Measurements from ENCODE around the gene SLC44A1. TPM values are rescaled to one million over a fixed set of nuclear protein-coding genes. Genes with fewer than 3 reads are reported as not detected.

The SLC44A1 gene
- total and polyA plus RNA-seq, 10 of the 15 experiments (the other 5 are each of a cell fraction or from before 2014, with no cell fraction given), result 2.4 to 21.2 (median 12.4) TPM

DNA sequence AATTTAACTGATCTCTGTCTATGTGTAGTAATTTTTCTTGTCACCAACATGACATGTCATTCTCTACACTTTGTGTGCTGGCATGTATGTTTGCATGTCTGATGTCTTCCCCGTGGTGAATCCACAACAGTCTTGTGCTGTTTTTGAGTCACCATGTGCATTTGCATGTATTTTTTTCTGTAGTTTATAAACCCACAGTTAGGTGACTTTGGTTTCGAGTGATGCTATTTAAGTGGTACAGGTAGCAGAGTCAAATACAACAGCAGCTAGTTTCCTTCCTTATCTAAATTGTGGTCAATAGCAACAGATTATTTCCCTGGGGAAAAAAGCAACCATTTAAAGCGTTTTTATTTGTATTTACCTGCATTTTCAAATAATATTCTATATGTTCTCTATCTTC lies 113.5 kb downstream of the SLC44A1 start (continued):
- TF ChIP-seq, protein P1, sequence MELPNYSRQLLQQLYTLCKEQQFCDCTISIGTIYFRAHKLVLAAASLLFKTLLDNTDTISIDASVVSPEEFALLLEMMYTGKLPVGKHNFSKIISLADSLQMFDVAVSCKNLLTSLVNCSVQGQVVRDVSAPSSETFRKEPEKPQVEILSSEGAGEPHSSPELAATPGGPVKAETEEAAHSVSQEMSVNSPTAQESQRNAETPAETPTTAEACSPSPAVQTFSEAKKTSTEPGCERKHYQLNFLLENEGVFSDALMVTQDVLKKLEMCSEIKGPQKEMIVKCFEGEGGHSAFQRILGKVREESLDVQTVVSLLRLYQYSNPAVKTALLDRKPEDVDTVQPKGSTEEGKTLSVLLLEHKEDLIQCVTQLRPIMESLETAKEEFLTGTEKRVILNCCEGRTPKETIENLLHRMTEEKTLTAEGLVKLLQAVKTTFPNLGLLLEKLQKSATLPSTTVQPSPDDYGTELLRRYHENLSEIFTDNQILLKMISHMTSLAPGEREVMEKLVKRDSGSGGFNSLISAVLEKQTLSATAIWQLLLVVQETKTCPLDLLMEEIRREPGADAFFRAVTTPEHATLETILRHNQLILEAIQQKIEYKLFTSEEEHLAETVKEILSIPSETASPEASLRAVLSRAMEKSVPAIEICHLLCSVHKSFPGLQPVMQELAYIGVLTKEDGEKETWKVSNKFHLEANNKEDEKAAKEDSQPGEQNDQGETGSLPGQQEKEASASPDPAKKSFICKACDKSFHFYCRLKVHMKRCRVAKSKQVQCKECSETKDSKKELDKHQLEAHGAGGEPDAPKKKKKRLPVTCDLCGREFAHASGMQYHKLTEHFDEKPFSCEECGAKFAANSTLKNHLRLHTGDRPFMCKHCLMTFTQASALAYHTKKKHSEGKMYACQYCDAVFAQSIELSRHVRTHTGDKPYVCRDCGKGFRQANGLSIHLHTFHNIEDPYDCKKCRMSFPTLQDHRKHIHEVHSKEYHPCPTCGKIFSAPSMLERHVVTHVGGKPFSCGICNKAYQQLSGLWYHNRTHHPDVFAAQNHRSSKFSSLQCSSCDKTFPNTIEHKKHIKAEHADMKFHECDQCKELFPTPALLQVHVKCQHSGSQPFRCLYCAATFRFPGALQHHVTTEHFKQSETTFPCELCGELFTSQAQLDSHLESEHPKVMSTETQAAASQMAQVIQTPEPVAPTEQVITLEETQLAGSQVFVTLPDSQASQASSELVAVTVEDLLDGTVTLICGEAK (IDR thresholded peaks at IDR 0.05; ENCODE audit: borderline replicate concordance), result no peak
- TF ChIP-seq, protein P2, sequence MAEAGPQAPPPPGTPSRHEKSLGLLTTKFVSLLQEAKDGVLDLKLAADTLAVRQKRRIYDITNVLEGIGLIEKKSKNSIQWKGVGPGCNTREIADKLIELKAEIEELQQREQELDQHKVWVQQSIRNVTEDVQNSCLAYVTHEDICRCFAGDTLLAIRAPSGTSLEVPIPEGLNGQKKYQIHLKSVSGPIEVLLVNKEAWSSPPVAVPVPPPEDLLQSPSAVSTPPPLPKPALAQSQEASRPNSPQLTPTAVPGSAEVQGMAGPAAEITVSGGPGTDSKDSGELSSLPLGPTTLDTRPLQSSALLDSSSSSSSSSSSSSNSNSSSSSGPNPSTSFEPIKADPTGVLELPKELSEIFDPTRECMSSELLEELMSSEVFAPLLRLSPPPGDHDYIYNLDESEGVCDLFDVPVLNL (IDR thresholded peaks at IDR 0.05; ENCODE audit: low read depth, low read length), result no peak
- TF ChIP-seq TARDBP (IDR thresholded peaks at IDR 0.05; ENCODE audit: borderline replicate concordance) (no peak), SREBF1 (IDR thresholded peaks at IDR 0.05; ENCODE audit: low read length) (no peak), ZNF217 (IDR thresholded peaks at IDR 0.05) (no peak), ZNF384 (IDR thresholded peaks at IDR 0.05; ENCODE audit: borderline replicate concordance, low read depth, low read length) (0 out of 2 replicates have a peak, but pooled peaks have one; percentile 33), CREB1 (IDR thresholded peaks at IDR 0.05; ENCODE audit: low read depth) (0 out of 2 replicates have a peak, but pooled peaks have one; percentile 50), RELA (IDR thresholded peaks at IDR 0.05; ENCODE audit: borderline replicate concordance, partially characterized antibody) (no peak), SUZ12 (IDR thresholded peaks at IDR 0.05; ENCODE audit: unreplicated experiment) (no peak), HCFC1 (IDR thresholded peaks at IDR 0.05; ENCODE audit: low read length) (no peak), IKZF2 (IDR thresholded peaks at IDR 0.05) (peak; percentile 28 to 34; a peak in 2 of 4 replicates), POU2F2 (IDR thresholded peaks at IDR 0.05; ENCODE audit: borderline replicate concordance, low read depth, low read length) (peak; percentile 98; the same call in 2 of the 3 replicates), RUNX3 (IDR thresholded peaks at IDR 0.05; ENCODE audit: low read length) (peak; percentile 95), HDAC2 (IDR thresholded peaks at IDR 0.05) (no peak)
- TF ChIP-seq, protein P3, sequence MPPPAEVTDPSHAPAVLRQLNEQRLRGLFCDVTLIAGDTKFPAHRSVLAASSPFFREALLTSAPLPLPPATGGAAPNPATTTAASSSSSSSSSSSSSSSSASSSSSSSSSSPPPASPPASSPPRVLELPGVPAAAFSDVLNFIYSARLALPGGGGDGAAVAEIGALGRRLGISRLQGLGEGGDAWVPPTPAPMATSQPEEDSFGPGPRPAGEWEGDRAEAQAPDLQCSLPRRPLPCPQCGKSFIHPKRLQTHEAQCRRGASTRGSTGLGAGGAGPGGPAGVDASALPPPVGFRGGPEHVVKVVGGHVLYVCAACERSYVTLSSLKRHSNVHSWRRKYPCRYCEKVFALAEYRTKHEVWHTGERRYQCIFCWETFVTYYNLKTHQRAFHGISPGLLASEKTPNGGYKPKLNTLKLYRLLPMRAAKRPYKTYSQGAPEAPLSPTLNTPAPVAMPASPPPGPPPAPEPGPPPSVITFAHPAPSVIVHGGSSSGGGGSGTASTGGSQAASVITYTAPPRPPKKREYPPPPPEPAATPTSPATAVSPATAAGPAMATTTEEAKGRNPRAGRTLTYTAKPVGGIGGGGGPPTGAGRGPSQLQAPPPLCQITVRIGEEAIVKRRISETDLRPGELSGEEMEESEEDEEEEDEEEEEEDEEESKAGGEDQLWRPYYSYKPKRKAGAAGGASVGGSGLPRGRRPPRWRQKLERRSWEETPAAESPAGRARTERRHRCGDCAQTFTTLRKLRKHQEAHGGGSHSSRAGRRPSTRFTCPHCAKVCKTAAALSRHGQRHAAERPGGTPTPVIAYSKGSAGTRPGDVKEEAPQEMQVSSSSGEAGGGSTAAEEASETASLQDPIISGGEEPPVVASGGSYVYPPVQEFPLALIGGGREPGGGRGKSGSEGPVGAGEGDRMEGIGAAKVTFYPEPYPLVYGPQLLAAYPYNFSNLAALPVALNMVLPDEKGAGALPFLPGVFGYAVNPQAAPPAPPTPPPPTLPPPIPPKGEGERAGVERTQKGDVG (CRISPR knock-in tag; IDR thresholded peaks at IDR 0.05), result no peak

Data from GM12878 (cell line).